ENCODE data around the gene TBL1X. TPM values are rescaled to one million over a fixed set of nuclear protein-coding genes. Genes with fewer than 3 reads are reported as not detected.

Gene TBL1X
- total and polyA plus RNA-seq, 2 donors (not counting 3 experiments of a cell fraction or from before 2014, with no cell fraction given): 8.7 to 25.3 TPM

GRCh38 chrX:9610771-9611392 lies 146.0 kb downstream of the TBL1X start:
- Histone ChIP-seq H3K4me2 (ENCODE audit: insufficient read depth, low read length) (peak overlapping the region; percentile 87), H3K9me1 (replicated peaks; ENCODE audit: control insufficient read depth, extremely low read depth, insufficient read depth, low read length) (no peaks in the 10 kb centered on the region), H3K27me3 (ENCODE audit: control insufficient read depth in 2 of 2, insufficient read depth in 2 of 2, low read length in 2 of 2) (no peaks in the 10 kb centered on the region), H3K36me3 (ENCODE audit: control insufficient read depth in 2 of 2, extremely low read depth in 1 of 2, insufficient read depth in 2 of 2, low read length in 2 of 2) (no peaks in the 10 kb centered on the region), H3K9me3 (replicated peaks; ENCODE audit: control insufficient read depth, insufficient read depth, low read length) (no peaks in the 10 kb centered on the region), H3K27ac (ENCODE audit: insufficient read depth, low read depth, low read length) (peak overlapping the region; percentile 66), H2AFZ (ENCODE audit: low read depth, low read length) (no peak overlapping the region), H4K20me1 (replicated peaks; ENCODE audit: control insufficient read depth, extremely low read depth, insufficient read depth, low read length) (no peaks in the 10 kb centered on the region), H3K4me1 (ENCODE audit: control insufficient read depth, extremely low read depth, insufficient read depth, low read length) (peaks cover 20% of the 10 kb centered on the region), H3K79me2 (ENCODE audit: control insufficient read depth, insufficient read depth, low read length) (no peaks in the 10 kb centered on the region), H3K9ac (replicated peaks; ENCODE audit: extremely low read depth, insufficient read depth, low read length) (peak overlapping the region; percentile 13), H3K4me3 (replicated peaks in 1 of 3; ENCODE audit: insufficient read depth in 1 of 3, low read depth in 1 of 3, low read length in 3 of 3) (no peak overlapping the region)
- BruUV-seq (replicated peaks): no TSS peak
- dilution Hi-C loops (cut with MboI; ENCODE audit: extremely low pct_ligation_motif_present, low sequenced_read_pairs): no loop called here
- peak; percentile 36 for TF ChIP-seq JUN (IDR thresholded peaks at IDR 0.05; ENCODE audit: borderline replicate concordance, insufficient read depth, insufficient read length, low read depth)
- peak; percentile 56 for TF ChIP-seq FOS (IDR thresholded peaks at IDR 0.05; ENCODE audit: borderline replicate concordance, insufficient read depth, low read length)
- no peak for TF ChIP-seq MAX (IDR thresholded peaks at IDR 0.05; ENCODE audit: insufficient read depth, insufficient read length)
- ChIA-PET POLR2A (no interaction called here), CTCF (interaction anchor here (0.7 to 1.2 kb wide), 4 partner anchors 9 to 148 kb away, joined by 3 read pairs; no protein-coding TSS in a partner anchor)
- intact Hi-C loops (cut with micrococcal nuclease): loop anchor here (1.0 to 2.0 kb wide), 2 partner anchors 76 to 146 kb away; partner anchors contain the start of gene TBL1X
- FAIRE-seq: peak; percentile 97
- peak; percentile 77 for DNase-seq (ENCODE audit: low read depth, low spot score)

GRCh38 chrX:9611436-9612145 lies 146.7 kb downstream of the TBL1X start:
- H3K9me3 ChIP-seq (replicated peaks; ENCODE audit: control insufficient read depth, insufficient read depth, low read length): no peaks in the 10 kb centered on the region
- POLR2A ChIA-PET: no interaction called here
- dilution Hi-C loops (cut with MboI; ENCODE audit: extremely low pct_ligation_motif_present, low sequenced_read_pairs): no loop called here
- H3K4me2 ChIP-seq (ENCODE audit: insufficient read depth, low read length): peak overlapping the region; percentile 87
- H3K9ac ChIP-seq (replicated peaks; ENCODE audit: extremely low read depth, insufficient read depth, low read length): no peak overlapping the region
- H4K20me1 ChIP-seq (replicated peaks; ENCODE audit: control insufficient read depth, extremely low read depth, insufficient read depth, low read length): no peaks in the 10 kb centered on the region
- TF ChIP-seq FOS (IDR thresholded peaks at IDR 0.05; ENCODE audit: borderline replicate concordance, insufficient read depth, low read length): no peak
- no peak for TF ChIP-seq MYC (IDR thresholded peaks at IDR 0.05; ENCODE audit: low read depth, low read length)
- no peak for TF ChIP-seq GATA2 (IDR thresholded peaks at IDR 0.05; ENCODE audit: insufficient read depth, insufficient read length, low read depth, low read length)
- no peak for TF ChIP-seq EZH2 (IDR thresholded peaks at IDR 0.05; ENCODE audit: borderline replicate concordance, low read depth, low read length, severe bottlenecking)
- TF ChIP-seq CTCF (IDR thresholded peaks at IDR 0.05; ENCODE audit: extremely low read depth in 1 of 2, insufficient read depth in 1 of 2, low read depth in 1 of 2, low read length in 2 of 2): no peak
- TF ChIP-seq POLR2A (IDR thresholded peaks at IDR 0.05; ENCODE audit: low read depth, low read length): no peak
- no peak for TF ChIP-seq MAX (IDR thresholded peaks at IDR 0.05; ENCODE audit: insufficient read depth, insufficient read length)
- no peak for TF ChIP-seq POLR2AphosphoS5 (IDR thresholded peaks at IDR 0.05; ENCODE audit: insufficient read depth, low read depth, low read length)
- TF ChIP-seq JUN (IDR thresholded peaks at IDR 0.05; ENCODE audit: borderline replicate concordance, insufficient read depth, insufficient read length, low read depth): no peak
- H2AFZ ChIP-seq (ENCODE audit: low read depth, low read length): no peak overlapping the region
- CTCF ChIA-PET: interaction anchor here (1.1 kb wide), 1 partner anchor 40 kb away, joined by 3 read pairs; no protein-coding TSS in a partner anchor
- DNase-seq (ENCODE audit: low read depth, low spot score) (peak; percentile 41), FAIRE-seq (peak; percentile 57)
- H3K9me1 ChIP-seq (replicated peaks; ENCODE audit: control insufficient read depth, extremely low read depth, insufficient read depth, low read length): no peaks in the 10 kb centered on the region
- peak overlapping the region; percentile 66 for H3K27ac ChIP-seq (ENCODE audit: insufficient read depth, low read depth, low read length)
- H3K4me3 ChIP-seq (replicated peaks in 1 of 3; ENCODE audit: insufficient read depth in 1 of 3, low read depth in 1 of 3, low read length in 3 of 3): no peak overlapping the region
- intact Hi-C loops (cut with micrococcal nuclease): loop anchor here (2.0 kb wide), 1 partner anchor 147 kb away; the partner anchor contains the start of gene TBL1X
- no peaks in the 10 kb centered on the region for H3K79me2 ChIP-seq (ENCODE audit: control insufficient read depth, insufficient read depth, low read length)
- H3K4me1 ChIP-seq (ENCODE audit: control insufficient read depth, extremely low read depth, insufficient read depth, low read length): peaks cover 20% of the 10 kb centered on the region
- H3K27me3 ChIP-seq (ENCODE audit: control insufficient read depth in 2 of 2, insufficient read depth in 2 of 2, low read length in 2 of 2): no peaks in the 10 kb centered on the region
- no peaks in the 10 kb centered on the region for H3K36me3 ChIP-seq (ENCODE audit: control insufficient read depth in 2 of 2, extremely low read depth in 1 of 2, insufficient read depth in 2 of 2, low read length in 2 of 2)
- no TSS peak for BruUV-seq (replicated peaks)

All from endothelial cell of umbilical vein (primary cell).